Esophagus muscularis mucosa (tissue), 4 donors: ENCODE measurements around the gene ARHGAP30.

Source experiments
- EP300 ChIP-seq: sonication (generic); formaldehyde crosslinking; IDR thresholded peaks from one replicate; pipeline ENCODE4 v1.6.1; 2017; ENCODE audit warnings: antibody characterized with exemption
- POLR2A ChIP-seq: fragments of 450-650 bp; IDR thresholded peaks from one replicate; pipeline ENCODE4 v1.6.1; 2017; ENCODE audit warnings: antibody characterized with exemption, moderate library complexity, mild to moderate bottlenecking, low read depth
- POLR2AphosphoS5 ChIP-seq, 2 donors: sonication (generic); formaldehyde crosslinking; IDR thresholded peaks; one replicate each; pipeline ENCODE4 v1.6.1; 2017; ENCODE audit warnings: antibody characterized with exemption in 2 of 2
- TF ChIP-seq, protein P1 (sequence below), 3 experiments: fragments of 200-600 bp in 2 of 3; fragments of 450-650 bp in 1 of 3; sonication (generic) in 2 of 3; IDR thresholded peaks; one replicate each; pipeline ENCODE4 v1.5.1; 2017 to 2019; ENCODE audit warnings: antibody characterized with exemption in 3 of 3, mild to moderate bottlenecking in 2 of 3, moderate library complexity in 1 of 3

DNA sequence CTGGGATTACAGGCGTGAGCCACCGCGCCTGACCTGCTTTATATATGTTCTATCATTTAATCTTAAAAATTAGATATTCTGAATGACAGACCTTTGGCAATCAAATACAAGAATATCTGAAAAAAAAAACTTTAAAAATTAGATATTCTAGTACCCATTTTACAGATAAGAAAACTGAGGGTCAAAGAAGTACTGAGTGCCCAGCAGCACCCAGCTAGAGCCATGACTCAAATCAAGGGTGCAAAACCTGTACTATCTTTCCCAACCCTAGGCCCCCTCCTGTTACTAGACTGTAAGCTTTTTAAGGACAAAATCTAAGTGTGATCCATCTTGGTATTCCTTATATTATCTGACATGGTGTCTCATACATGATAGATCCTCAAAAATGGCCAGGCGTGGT is 8.3 kb downstream of the ARHGAP30 start:
- TF ChIP-seq, protein P1, sequence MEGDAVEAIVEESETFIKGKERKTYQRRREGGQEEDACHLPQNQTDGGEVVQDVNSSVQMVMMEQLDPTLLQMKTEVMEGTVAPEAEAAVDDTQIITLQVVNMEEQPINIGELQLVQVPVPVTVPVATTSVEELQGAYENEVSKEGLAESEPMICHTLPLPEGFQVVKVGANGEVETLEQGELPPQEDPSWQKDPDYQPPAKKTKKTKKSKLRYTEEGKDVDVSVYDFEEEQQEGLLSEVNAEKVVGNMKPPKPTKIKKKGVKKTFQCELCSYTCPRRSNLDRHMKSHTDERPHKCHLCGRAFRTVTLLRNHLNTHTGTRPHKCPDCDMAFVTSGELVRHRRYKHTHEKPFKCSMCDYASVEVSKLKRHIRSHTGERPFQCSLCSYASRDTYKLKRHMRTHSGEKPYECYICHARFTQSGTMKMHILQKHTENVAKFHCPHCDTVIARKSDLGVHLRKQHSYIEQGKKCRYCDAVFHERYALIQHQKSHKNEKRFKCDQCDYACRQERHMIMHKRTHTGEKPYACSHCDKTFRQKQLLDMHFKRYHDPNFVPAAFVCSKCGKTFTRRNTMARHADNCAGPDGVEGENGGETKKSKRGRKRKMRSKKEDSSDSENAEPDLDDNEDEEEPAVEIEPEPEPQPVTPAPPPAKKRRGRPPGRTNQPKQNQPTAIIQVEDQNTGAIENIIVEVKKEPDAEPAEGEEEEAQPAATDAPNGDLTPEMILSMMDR (IDR thresholded peaks at IDR 0.05) = no peak
- TF ChIP-seq POLR2AphosphoS5 (IDR thresholded peaks at IDR 0.05) (no peak), POLR2A (no peak), EP300 (no peak)
